Measurements from ENCODE around the gene ISCA1. TPM values are rescaled to one million over a fixed set of nuclear protein-coding genes. Genes with fewer than 3 reads are reported as not detected.

ISCA1 gene
- total RNA-seq, 1 donor from 2014 or later, result 20.6 TPM

- no peak overlapping the region for H3K4me3 ChIP-seq
- H3K27me3 ChIP-seq, result no peaks in the 10 kb centered on the region
- H3K27ac ChIP-seq, result no peak overlapping the region
- intact Hi-C loops (cut with DNase I), result no loop called here
- H3K36me3 ChIP-seq, result no peaks in the 10 kb centered on the region
- DNase-seq (ENCODE audit: low spot score in 2 of 2), result no peak
- H3K4me1 ChIP-seq, result no peaks in the 10 kb centered on the region
- H3K9me3 ChIP-seq, result no peaks in the 10 kb centered on the region
- TF ChIP-seq CTCF (IDR thresholded peaks at IDR 0.05), result no peak
Observed at GRCh38 chr9:86250123-86250522, 32.2 kb downstream of the ISCA1 start.

GRCh38 chr9:86248746-86249145, 33.6 kb downstream of the ISCA1 start:
- no peak for TF ChIP-seq CTCF (IDR thresholded peaks at IDR 0.05)
- no peak overlapping the region for H3K4me3 ChIP-seq
- H3K27ac ChIP-seq, result no peak overlapping the region
- H3K27me3 ChIP-seq, result no peaks in the 10 kb centered on the region
- H3K9me3 ChIP-seq, result no peaks in the 10 kb centered on the region
- no peak for DNase-seq (ENCODE audit: low spot score in 2 of 2)
- intact Hi-C loops (cut with DNase I), result no loop called here
- H3K36me3 ChIP-seq, result no peaks in the 10 kb centered on the region
- no peaks in the 10 kb centered on the region for H3K4me1 ChIP-seq

GRCh38 chr9:86246752-86247161, 35.6 kb downstream of the ISCA1 start:
- intact Hi-C loops (cut with DNase I), result no loop called here
- Histone ChIP-seq H3K4me3 (no peak overlapping the region), H3K36me3 (no peaks in the 10 kb centered on the region), H3K27ac (no peak overlapping the region), H3K9me3 (no peaks in the 10 kb centered on the region), H3K27me3 (no peaks in the 10 kb centered on the region), H3K4me1 (no peaks in the 10 kb centered on the region)
- no peak for TF ChIP-seq CTCF (IDR thresholded peaks at IDR 0.05)
- DNase-seq (ENCODE audit: low spot score in 2 of 2), result no peak

- DNase-seq (ENCODE audit: low spot score in 2 of 2), result no peak
- no peak overlapping the region for H3K4me3 ChIP-seq
- no peaks in the 10 kb centered on the region for H3K4me1 ChIP-seq
- intact Hi-C loops (cut with DNase I), result no loop called here
- no peak for TF ChIP-seq CTCF (IDR thresholded peaks at IDR 0.05)
- no peaks in the 10 kb centered on the region for H3K9me3 ChIP-seq
- H3K27ac ChIP-seq, result no peak overlapping the region
- no peaks in the 10 kb centered on the region for H3K36me3 ChIP-seq
- H3K27me3 ChIP-seq, result no peaks in the 10 kb centered on the region
Observed at GRCh38 chr9:86242071-86242470, 40.3 kb downstream of the ISCA1 start.

- Histone ChIP-seq H3K4me3 (no peak overlapping the region), H3K4me1 (no peaks in the 10 kb centered on the region), H3K36me3 (no peaks in the 10 kb centered on the region), H3K9me3 (no peaks in the 10 kb centered on the region), H3K27me3 (no peaks in the 10 kb centered on the region), H3K27ac (no peak overlapping the region)
- intact Hi-C loops (cut with DNase I), result no loop called here
- TF ChIP-seq CTCF (IDR thresholded peaks at IDR 0.05), result no peak
- no peak for DNase-seq (ENCODE audit: low spot score in 2 of 2)
Observed at GRCh38 chr9:86241216-86241615, 41.1 kb downstream of the ISCA1 start.

Data from ascending aorta (tissue), 2 donors.